ENCODE measurements around the gene FNDC1.
"Not testable (repeated sequence)": the region's sequence is repeated elsewhere in the genome, so short reads cannot be mapped to it uniquely, and the experiment has no call there.

The FNDC1 gene

GRCh38 chr6:159259441-159260125 is 90.4 kb downstream of the FNDC1 start:
- no peak for DNase-seq (ENCODE audit: low spot score)

- DNase-seq (ENCODE audit: low spot score): no peak
These were observed 91.0 kb downstream of the FNDC1 start for GRCh38 chr6:159260208-159260607.

- no peak for DNase-seq (ENCODE audit: low spot score)
These were observed 92.8 kb downstream of the FNDC1 start for GRCh38 chr6:159261995-159262394.

- no peak for DNase-seq (ENCODE audit: low spot score)
These were observed 93.4 kb downstream of the FNDC1 start for GRCh38 chr6:159262586-159262985.

- DNase-seq (ENCODE audit: low spot score): no peak
These were observed 98.0 kb downstream of the FNDC1 start for GRCh38 chr6:159267165-159267564.

GRCh38 chr6:159268511-159268910 is 99.3 kb downstream of the FNDC1 start:
- no peak for DNase-seq (ENCODE audit: low spot score)

GRCh38 chr6:159271257-159271656 is 102.1 kb downstream of the FNDC1 start:
- no peak for DNase-seq (ENCODE audit: low spot score)

- no peak for DNase-seq (ENCODE audit: low spot score)
These were observed 109.4 kb downstream of the FNDC1 start for GRCh38 chr6:159278626-159279025.

GRCh38 chr6:159279790-159280277 is 110.6 kb downstream of the FNDC1 start:
- no peak for DNase-seq (ENCODE audit: low spot score)

- DNase-seq (ENCODE audit: low spot score): no peak
These were observed 113.2 kb downstream of the FNDC1 start for GRCh38 chr6:159282421-159282820.

- DNase-seq (ENCODE audit: low spot score): not testable (repeated sequence)
These were observed 115.5 kb downstream of the FNDC1 start for GRCh38 chr6:159284661-159285060.

- no peak for DNase-seq (ENCODE audit: low spot score)
These were observed 129.6 kb downstream of the FNDC1 start for GRCh38 chr6:159298840-159299239.

- no peak for DNase-seq (ENCODE audit: low spot score)
These were observed 130.4 kb downstream of the FNDC1 start for GRCh38 chr6:159299566-159299965.

GRCh38 chr6:159301277-159301676 is 132.1 kb downstream of the FNDC1 start:
- no peak for DNase-seq (ENCODE audit: low spot score)

- no peak for DNase-seq (ENCODE audit: low spot score)
These were observed 132.8 kb downstream of the FNDC1 start for GRCh38 chr6:159301810-159302593.

GRCh38 chr6:159302594-159302992 is 133.4 kb downstream of the FNDC1 start:
- no peak for DNase-seq (ENCODE audit: low spot score)

- DNase-seq (ENCODE audit: low spot score): no peak
These were observed 134.0 kb downstream of the FNDC1 start for GRCh38 chr6:159303159-159303558.

- no peak for DNase-seq (ENCODE audit: low spot score)
These were observed 134.6 kb downstream of the FNDC1 start for GRCh38 chr6:159303784-159304183.

GRCh38 chr6:159304641-159305040 is 135.4 kb downstream of the FNDC1 start:
- no peak for DNase-seq (ENCODE audit: low spot score)

- DNase-seq (ENCODE audit: low spot score): no peak
These were observed 136.0 kb downstream of the FNDC1 start for GRCh38 chr6:159305159-159305558.

GRCh38 chr6:159305804-159306537 is 136.8 kb downstream of the FNDC1 start:
- no peak for DNase-seq (ENCODE audit: low spot score)

GRCh38 chr6:159307246-159307790 is 138.1 kb downstream of the FNDC1 start:
- DNase-seq (ENCODE audit: low spot score): no peak

All from globus pallidus (tissue), 1 donor.